Activated CD8-positive, alpha-beta memory T cell treated with anti-CD3 and anti-CD28 coated beads for 36 hours (primary cell): ENCODE data around the gene SLC24A3. TPM values are rescaled to one million over a fixed set of nuclear protein-coding genes. Genes with fewer than 3 reads are reported as not detected.

Experiments
- CTCF ChIA-PET: fragments of 350-600 bp; sonication (Branson Sonifier 250); formaldehyde crosslinking; loops from one replicate; lab custom pipeline; 2021; ENCODE audit warnings: antibody characterized with exemption; lab: Charles Lee
- POLR2A ChIA-PET: fragments of 350-600 bp; sonication (Branson Sonifier 250); formaldehyde crosslinking; loops from one replicate; lab custom pipeline; 2021; ENCODE audit warnings: antibody characterized with exemption; lab: Charles Lee
- total RNA-seq, 2 experiments: library from RNA; stranded (reverse); gene quantifications; one replicate each; pipeline ENCODE4 v1.2.3, GENCODE V29; 2021

Gene SLC24A3
- total RNA-seq, 2 experiments from 2014 or later = not detected

GRCh38 chr20:19502169-19502568 lies 289.7 kb downstream of the SLC24A3 start:
- ChIA-PET POLR2A (no interaction called here), CTCF (no interaction called here)

- POLR2A ChIA-PET = no interaction called here
Observed at GRCh38 chr20:19504251-19504650, 291.8 kb downstream of the SLC24A3 start.

GRCh38 chr20:19506021-19506420 lies 293.6 kb downstream of the SLC24A3 start:
- POLR2A ChIA-PET = no interaction called here
- CTCF ChIA-PET = no interaction called here

More at GRCh38 chr20:19504251-19504650, 291.8 kb downstream of the SLC24A3 start:
- CTCF ChIA-PET = no interaction called here

GRCh38 chr20:19508449-19508848 lies 296.0 kb downstream of the SLC24A3 start:
- POLR2A ChIA-PET = no interaction called here
- CTCF ChIA-PET = no interaction called here

GRCh38 chr20:19510611-19511010 lies 298.2 kb downstream of the SLC24A3 start:
- ChIA-PET POLR2A (no interaction called here), CTCF (no interaction called here)

GRCh38 chr20:19511931-19512330 lies 299.5 kb downstream of the SLC24A3 start:
- ChIA-PET POLR2A (no interaction called here), CTCF (no interaction called here)

GRCh38 chr20:19512886-19513677 lies 300.6 kb downstream of the SLC24A3 start:
- ChIA-PET POLR2A (no interaction called here), CTCF (no interaction called here)

- ChIA-PET POLR2A (no interaction called here), CTCF (no interaction called here)
Observed at GRCh38 chr20:19515074-19515473, 302.6 kb downstream of the SLC24A3 start.

GRCh38 chr20:19519466-19519865 lies 307.0 kb downstream of the SLC24A3 start:
- CTCF ChIA-PET = no interaction called here
- POLR2A ChIA-PET = no interaction called here

GRCh38 chr20:19520261-19520660 lies 307.8 kb downstream of the SLC24A3 start:
- CTCF ChIA-PET = no interaction called here
- POLR2A ChIA-PET = no interaction called here

GRCh38 chr20:19522071-19522801 lies 309.8 kb downstream of the SLC24A3 start:
- POLR2A ChIA-PET = no interaction called here
- CTCF ChIA-PET = no interaction called here

GRCh38 chr20:19522836-19523590 lies 310.6 kb downstream of the SLC24A3 start:
- ChIA-PET POLR2A (no interaction called here), CTCF (interaction anchor here (0.5 kb wide), 1 partner anchor 304 kb away, joined by 3 read pairs; no protein-coding TSS in a partner anchor)

GRCh38 chr20:19524691-19525090 lies 312.2 kb downstream of the SLC24A3 start:
- POLR2A ChIA-PET = no interaction called here
- CTCF ChIA-PET = no interaction called here

- ChIA-PET POLR2A (no interaction called here), CTCF (no interaction called here)
Observed at GRCh38 chr20:19527509-19527908, 315.1 kb downstream of the SLC24A3 start.

- POLR2A ChIA-PET = interaction anchor here (0.6 kb wide), 1 partner anchor 199 kb away, joined by 3 read pairs; no protein-coding TSS in a partner anchor
- CTCF ChIA-PET = no interaction called here
Observed at GRCh38 chr20:19528286-19529030, 316.0 kb downstream of the SLC24A3 start.

GRCh38 chr20:19530006-19530405 lies 317.6 kb downstream of the SLC24A3 start:
- POLR2A ChIA-PET = no interaction called here
- CTCF ChIA-PET = no interaction called here

GRCh38 chr20:19531446-19531845 lies 319.0 kb downstream of the SLC24A3 start:
- POLR2A ChIA-PET = no interaction called here

GRCh38 chr20:19538556-19538955 lies 326.1 kb downstream of the SLC24A3 start:
- POLR2A ChIA-PET = no interaction called here
- CTCF ChIA-PET = no interaction called here

More at GRCh38 chr20:19531446-19531845, 319.0 kb downstream of the SLC24A3 start:
- CTCF ChIA-PET = no interaction called here

GRCh38 chr20:19539191-19539590 lies 326.7 kb downstream of the SLC24A3 start:
- ChIA-PET CTCF (no interaction called here), POLR2A (no interaction called here)
